Measurements from ENCODE around the gene CPLANE1.
A peak's percentile ranks its signal among the peaks of the same experiment; 100 is the strongest.
"Not testable (repeated sequence)": the region's sequence is repeated elsewhere in the genome, so short reads cannot be mapped to it uniquely, and the experiment has no call there.

Gene CPLANE1

DNA sequence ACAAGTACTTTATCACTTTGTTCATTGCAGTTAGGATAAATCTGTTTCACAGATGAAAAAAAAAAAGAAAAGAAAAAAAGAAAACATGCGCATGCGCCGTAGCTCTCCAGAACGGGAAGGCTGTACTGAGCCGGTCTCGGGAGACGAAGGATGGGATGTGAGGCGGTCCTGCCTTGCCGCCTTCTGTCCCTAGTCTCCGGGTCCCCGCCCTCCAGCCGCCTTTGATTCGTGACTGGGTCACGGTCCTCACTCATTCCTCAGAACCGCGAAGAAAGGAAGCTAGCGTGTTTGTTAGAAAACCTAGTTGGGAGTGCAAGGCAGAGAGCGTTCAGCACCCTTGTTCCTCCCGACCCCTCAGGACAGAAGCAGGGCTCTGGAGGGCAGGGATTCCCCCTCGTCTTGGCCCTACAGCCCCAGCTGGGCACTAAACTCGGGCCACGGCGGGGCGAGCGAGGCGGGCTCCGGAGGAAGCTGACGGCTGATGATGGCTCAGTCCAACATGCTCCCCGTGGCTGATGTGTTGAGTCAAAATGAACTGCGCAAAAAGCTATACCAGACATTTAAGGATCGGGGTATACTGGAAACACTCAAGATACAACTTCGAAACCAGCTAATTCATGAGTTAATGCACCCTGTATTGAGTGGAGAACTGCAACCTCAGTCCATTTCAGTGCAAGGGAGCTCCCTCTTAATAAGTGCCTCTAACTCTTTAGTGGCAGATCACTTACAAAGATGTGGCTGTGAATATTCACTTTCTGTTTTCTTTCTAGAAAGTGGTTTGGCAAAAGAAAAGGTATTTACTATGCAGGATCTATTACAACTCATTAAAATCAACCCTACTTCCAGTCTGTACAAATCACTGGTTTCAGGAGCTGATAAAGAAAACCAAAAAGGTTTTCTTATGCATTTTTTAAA lies 40.0 kb downstream of the CPLANE1 start:
- peak; percentile 14 for DNase-seq (ENCODE audit: low spot score)

- DNase-seq (ENCODE audit: low spot score), result no peak
Measured at GRCh38 chr5:37207802-37208201, 41.4 kb downstream of the CPLANE1 start.

- no peak for DNase-seq (ENCODE audit: low spot score)
Measured at GRCh38 chr5:37206736-37207135, 42.4 kb downstream of the CPLANE1 start.

GRCh38 chr5:37198842-37199241 lies 50.3 kb downstream of the CPLANE1 start:
- DNase-seq (ENCODE audit: low spot score), result no peak

DNA sequence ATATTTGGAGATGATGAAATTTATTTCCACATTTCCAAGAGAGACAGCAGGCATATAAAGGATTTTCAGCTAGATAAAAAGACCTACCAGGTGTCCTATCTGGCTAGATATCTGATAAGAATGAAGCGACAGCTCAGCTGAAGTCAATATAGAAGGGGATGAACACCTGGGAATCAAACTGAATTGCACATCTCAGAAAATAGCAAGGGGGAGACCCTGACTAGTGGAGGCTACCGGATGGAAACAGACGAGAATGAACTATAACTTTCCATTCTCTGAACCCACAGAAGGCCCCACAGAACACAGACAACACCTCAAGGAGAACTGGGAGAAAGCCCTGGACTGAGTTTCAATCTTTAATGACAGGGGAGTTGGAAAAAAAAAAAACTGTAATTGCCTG lies 51.1 kb downstream of the CPLANE1 start:
- DNase-seq (ENCODE audit: low spot score), result no peak

GRCh38 chr5:37197340-37198050 lies 51.7 kb downstream of the CPLANE1 start:
- DNase-seq (ENCODE audit: low spot score), result peak; percentile 11

- no peak for DNase-seq (ENCODE audit: low spot score)
Measured at GRCh38 chr5:37190592-37190991, 58.6 kb downstream of the CPLANE1 start.

- DNase-seq (ENCODE audit: low spot score), result no peak
Measured at GRCh38 chr5:37189355-37189754, 59.8 kb downstream of the CPLANE1 start.

- no peak for DNase-seq (ENCODE audit: low spot score)
Measured at GRCh38 chr5:37187465-37187977, 61.7 kb downstream of the CPLANE1 start.

- no peak for DNase-seq (ENCODE audit: low spot score)
Measured at GRCh38 chr5:37184748-37185364, 64.3 kb downstream of the CPLANE1 start.

GRCh38 chr5:37182667-37183066 lies 66.5 kb downstream of the CPLANE1 start:
- no peak for DNase-seq (ENCODE audit: low spot score)

DNA sequence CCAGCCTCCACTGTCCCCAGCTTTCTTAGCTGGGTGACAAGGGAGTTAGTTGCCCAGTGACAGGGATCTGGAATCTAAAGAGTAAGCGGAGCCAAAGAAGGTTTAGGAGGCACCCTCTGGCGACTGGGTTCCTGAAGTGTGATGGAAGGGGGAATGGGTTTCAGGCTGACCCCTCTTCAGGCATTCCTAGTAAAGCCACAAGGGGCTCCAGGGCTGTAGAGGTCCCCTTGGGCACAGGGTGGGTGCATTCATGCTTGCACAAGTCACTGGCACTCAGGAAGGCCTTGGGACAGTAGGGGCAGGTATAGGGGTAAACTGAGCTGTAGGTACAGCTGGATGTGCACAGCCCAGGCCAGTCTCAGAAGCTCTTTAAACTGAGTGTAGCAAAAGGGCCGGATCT lies 74.2 kb downstream of the CPLANE1 start:
- DNase-seq (ENCODE audit: low spot score), result no peak

- no peak for DNase-seq (ENCODE audit: low spot score)
Measured at GRCh38 chr5:37172957-37173356, 76.2 kb downstream of the CPLANE1 start.

GRCh38 chr5:37170856-37171255 lies 78.3 kb downstream of the CPLANE1 start:
- no peak for DNase-seq (ENCODE audit: low spot score)

GRCh38 chr5:37166197-37166596 lies 83.0 kb downstream of the CPLANE1 start:
- DNase-seq (ENCODE audit: low spot score), result no peak

- DNase-seq (ENCODE audit: low spot score), result no peak
Measured at GRCh38 chr5:37165761-37166160, 83.4 kb downstream of the CPLANE1 start.

GRCh38 chr5:37153661-37154060 lies 95.5 kb downstream of the CPLANE1 start:
- no peak for DNase-seq (ENCODE audit: low spot score)

- DNase-seq (ENCODE audit: low spot score), result no peak
Measured at GRCh38 chr5:37146896-37147295, 102.3 kb downstream of the CPLANE1 start.

DNA sequence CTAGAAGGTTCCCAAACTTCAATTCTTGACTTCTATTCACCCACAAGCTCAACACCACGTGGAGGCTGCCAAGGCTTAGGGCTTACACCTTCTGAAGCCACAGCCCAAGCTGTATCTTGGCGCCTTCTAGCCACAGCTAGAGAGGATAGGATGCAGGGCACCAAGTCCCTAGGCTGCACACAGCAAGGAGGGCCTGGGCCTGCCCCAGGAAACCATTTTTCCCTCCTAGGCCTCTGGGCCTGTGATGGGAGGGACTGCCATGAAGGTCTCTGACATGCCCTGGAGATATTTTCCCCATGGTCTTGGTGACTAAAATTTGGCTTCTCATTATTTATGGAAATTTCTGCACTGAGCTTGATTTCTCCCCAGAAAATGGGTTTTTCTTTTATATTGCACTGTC lies 112.5 kb downstream of the CPLANE1 start:
- no peak for DNase-seq (ENCODE audit: low spot score)

DNA sequence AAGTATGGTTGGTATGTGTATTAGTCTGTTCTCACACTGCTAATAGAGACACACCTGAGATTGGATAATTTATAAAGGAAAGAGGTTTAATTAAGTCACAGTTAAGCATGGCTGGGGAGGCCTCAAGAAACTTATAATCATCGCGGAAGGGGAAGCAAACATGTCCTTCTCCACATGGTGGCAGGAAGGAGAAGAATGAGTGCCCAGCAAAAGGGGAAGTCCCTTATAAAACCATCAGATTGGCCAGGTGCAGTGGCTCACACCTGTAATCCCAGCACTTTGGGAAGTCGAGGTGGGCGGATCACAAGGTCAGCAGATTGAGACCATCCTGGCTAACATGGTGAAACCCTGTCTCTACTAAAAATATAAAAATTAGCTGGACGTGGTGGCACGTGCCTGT lies 113.9 kb downstream of the CPLANE1 start:
- not testable (repeated sequence) for DNase-seq (ENCODE audit: low spot score)

DNA sequence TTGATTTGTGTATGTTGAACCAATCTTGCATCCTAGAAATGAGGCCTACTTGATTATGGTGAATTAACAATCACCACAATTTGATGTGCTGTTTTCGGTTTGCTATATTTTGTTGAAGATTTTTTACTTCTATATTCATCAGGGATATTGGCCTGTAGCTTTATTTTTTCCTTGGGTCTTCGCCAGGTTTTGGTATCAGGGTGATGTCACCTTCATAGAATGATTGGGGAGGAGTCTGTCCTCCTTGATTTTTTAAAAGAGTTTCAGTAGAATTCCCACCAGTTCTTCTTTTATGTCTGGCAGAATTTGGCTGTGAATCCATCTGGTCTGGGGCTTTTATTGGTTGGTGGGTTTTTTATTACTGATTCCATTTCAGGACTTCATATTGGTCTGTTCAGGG lies 115.2 kb downstream of the CPLANE1 start:
- no peak for DNase-seq (ENCODE audit: low spot score)

DNA sequence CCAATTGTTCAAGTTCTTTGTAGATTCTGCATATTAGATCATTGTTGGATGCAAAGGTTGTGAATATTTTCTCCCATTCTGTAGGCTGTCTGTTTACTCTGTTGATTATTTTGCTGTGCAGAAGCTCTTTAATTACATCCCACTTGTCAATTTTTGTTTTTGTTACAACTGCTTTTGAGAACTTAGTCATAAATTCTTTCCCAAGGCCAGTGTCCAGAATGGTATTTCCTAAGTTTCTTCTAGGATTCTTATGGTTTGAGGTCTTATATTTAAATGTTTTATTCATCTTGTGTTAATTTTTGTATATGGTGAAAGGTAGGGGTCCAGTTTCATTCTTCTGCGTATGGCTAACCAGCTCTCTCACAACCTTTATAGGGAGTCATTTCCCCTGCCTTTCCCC lies 116.5 kb downstream of the CPLANE1 start:
- no peak for DNase-seq (ENCODE audit: low spot score)

DNA sequence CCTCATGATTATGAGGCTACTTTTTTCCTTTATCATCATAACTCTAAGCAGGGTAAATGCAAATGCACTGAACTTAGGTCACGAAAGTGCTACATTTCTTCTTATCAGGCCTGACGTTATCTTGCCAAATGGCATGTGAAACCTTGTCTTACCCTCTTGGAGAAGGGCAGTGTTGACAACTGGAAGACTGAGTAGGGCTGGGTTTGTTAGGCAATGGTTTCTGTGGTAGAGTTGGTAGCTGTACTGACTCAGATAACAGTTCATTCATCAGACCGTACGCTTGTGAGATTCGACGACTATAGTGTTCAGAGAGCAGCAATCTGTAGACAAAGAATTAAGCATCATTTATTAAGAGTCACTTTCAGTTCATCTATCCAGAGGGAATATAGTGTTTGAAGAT lies 127.7 kb downstream of the CPLANE1 start:
- DNase-seq (ENCODE audit: low spot score), result no peak
